Pancreas (tissue), 10 donors: ENCODE measurements around the gene OR2AG2. TPM values are rescaled to one million over a fixed set of nuclear protein-coding genes. Genes with fewer than 3 reads are reported as not detected.

ENCODE experiments used
- ATAC-seq, 4 donors: fragments of 200-7000 bp; cut with Tn5 transposase; one replicate each; pipeline versions ENCODE4 v1.8.0 to v1.9.1; 2020; ENCODE audit warnings: mild to moderate bottlenecking in 4 of 4, moderate library complexity in 4 of 4
- DNase-seq, 6 donors: peaks; one replicate each; pipeline ENCODE4 v3.0.0-alpha.2; 2020
- FAIRE-seq: peaks from 2 replicates; lab custom pipeline; 2012; peaks lifted over from hg19 to GRCh38; lab: Jason Lieb, UNC
- H3K27ac ChIP-seq, 4 donors: fragments of 200-600 bp; sonication (generic); 1 replicate in 3 of 4; 2 replicates in 1 of 4; pipeline versions ENCODE4 v1.5.0 to v1.8.0; 2020
- H3K27me3 ChIP-seq, 4 donors: fragments of 200-600 bp; one replicate each; pipeline ENCODE4 v1.8.0; 2021
- H3K36me3 ChIP-seq, 3 donors: fragments of 200-600 bp; sonication (generic) in 1 of 3; one replicate each; pipeline versions ENCODE4 v1.5.0 to v1.8.0; 2020 to 2021
- H3K4me1 ChIP-seq, 3 donors: fragments of 200-600 bp; one replicate each; pipeline ENCODE4 v1.8.0; 2021
- H3K4me3 ChIP-seq, 4 donors: fragments of 200-600 bp; sonication (generic) in 2 of 4; one replicate each; pipeline versions ENCODE4 v1.5.0 to v1.8.0; 2020 to 2021
- H3K9me3 ChIP-seq, 4 donors: fragments of 200-600 bp; one replicate each; pipeline ENCODE4 v1.8.0; 2021
- CTCF ChIP-seq, 4 donors: fragments of 200-600 bp; sonication (generic) in 3 of 4; IDR thresholded peaks; one replicate each; pipeline versions ENCODE4 v1.5.0 to v1.8.0; 2021; ENCODE audit warnings: antibody characterized with exemption in 4 of 4
- WGBS, 2 donors: extraction: QIAGEN DNeasy Blood & Tissue Kit; methylation state at CpG; one replicate each; pipeline ENCODE4 v1.1.7; 2013; 5-methylcytosine and 5-hydroxymethylcytosine counted together
- intact Hi-C, 3 donors: fragments of 100-400 bp; cut with DNase I; formaldehyde crosslinking; loops; one replicate each; pipeline versions ENCODE4 v1.11.1 to v1.14.2; 2022
- polyA plus RNA-seq, 2 donors: library from polyadenylated mRNA; stranded (reverse); fragments of 200-250 nt; gene quantifications; one replicate each; pipeline ENCODE4 v1.2.3, GENCODE V29; 2013
- total RNA-seq, 6 donors: library from RNA; stranded (reverse); fragmentation: NEBNext Ultra II Directional in 4 of 6; extraction: Animal tissue kit (Norgen Biotek cat#: 25700) in 4 of 6; gene quantifications; one replicate each; pipeline versions ENCODE4 v1.2.1 to v1.2.4, GENCODE V29; 2021 to 2023
- donor health status: healthy with polysubstance abuse.
- donor health status: DM: no; HTN: no; CAD: no; lungs with moderate emphysema.
- donor health status: DM: no; HTN: no; CAD: no.
- donor health status: control.
- donor health status: control.
- donor health status: Bipolar disorder and iron deficiency.
- donor health status: DM: yes; HTN: yes; CAD: no.
- donor health status: DM: no; HTN: no; CAD: no.
- donor health status: DM: no; HTN: no; CAD: no.
- donor health status: DM: yes; HTN: yes; CAD: no.

Gene OR2AG2
- total and polyA plus RNA-seq, 8 donors = 0.08 to 0.17 (median 0.12) TPM; not detected in 3

- no peak for DNase-seq
- FAIRE-seq = no peak
- TF ChIP-seq CTCF (IDR thresholded peaks at IDR 0.05) = no peak
- Histone ChIP-seq H3K36me3 (no peaks in the 10 kb centered on the region), H3K27me3 (no peaks in the 10 kb centered on the region), H3K4me3 (no peak overlapping the region), H3K9me3 (no peaks in the 10 kb centered on the region), H3K27ac (no peak overlapping the region), H3K4me1 (no peaks in the 10 kb centered on the region)
- ATAC-seq = no peak
- WGBS, 2 donors = 38 to 48% methylated on average over 3 of the region's 3 CpGs
- intact Hi-C loops = no loop called here
Measured at GRCh38 chr11:6736495-6737121, 35.2 kb downstream of the OR2AG2 start.

GRCh38 chr11:6735306-6735705 is 36.5 kb downstream of the OR2AG2 start:
- Histone ChIP-seq H3K27me3 (no peaks in the 10 kb centered on the region), H3K9me3 (no peaks in the 10 kb centered on the region), H3K4me1 (no peaks in the 10 kb centered on the region), H3K36me3 (no peaks in the 10 kb centered on the region), H3K4me3 (no peak overlapping the region), H3K27ac (no peak overlapping the region)
- intact Hi-C loops = no loop called here
- WGBS, 2 donors = 54 to 76% methylated on average over 3 of the region's 3 CpGs
- no peak for DNase-seq
- no peak for FAIRE-seq
- no peak for TF ChIP-seq CTCF (IDR thresholded peaks at IDR 0.05)
- ATAC-seq = no peak

- Histone ChIP-seq H3K4me1 (no peaks in the 10 kb centered on the region), H3K27ac (no peak overlapping the region), H3K4me3 (no peak overlapping the region), H3K9me3 (no peaks in the 10 kb centered on the region), H3K27me3 (no peaks in the 10 kb centered on the region), H3K36me3 (no peaks in the 10 kb centered on the region)
- intact Hi-C loops = no loop called here
- WGBS, 2 donors = 46 to 52% methylated on average over 3 of the region's 3 CpGs
- FAIRE-seq = no peak
- no peak for TF ChIP-seq CTCF (IDR thresholded peaks at IDR 0.05)
- no peak for ATAC-seq
- no peak for DNase-seq
Measured at GRCh38 chr11:6734616-6735015, 37.2 kb downstream of the OR2AG2 start.

- intact Hi-C loops = no loop called here
- Histone ChIP-seq H3K27ac (no peak overlapping the region), H3K36me3 (no peaks in the 10 kb centered on the region), H3K4me1 (no peaks in the 10 kb centered on the region), H3K4me3 (no peak overlapping the region), H3K27me3 (no peaks in the 10 kb centered on the region), H3K9me3 (no peaks in the 10 kb centered on the region)
- 49 to 64% methylated on average over 3 of the region's 3 CpGs for WGBS, 2 donors
- no peak for ATAC-seq
- FAIRE-seq = no peak
- DNase-seq = no peak
- TF ChIP-seq CTCF (IDR thresholded peaks at IDR 0.05) = no peak
Measured at GRCh38 chr11:6733326-6734275, 38.2 kb downstream of the OR2AG2 start.
